ENCODE results near the gene PPEF2.

The PPEF2 gene

GRCh38 chr4:75904076-75904475 lies 1.8 kb upstream of the PPEF2 start:
- TF ChIP-seq, protein P1, sequence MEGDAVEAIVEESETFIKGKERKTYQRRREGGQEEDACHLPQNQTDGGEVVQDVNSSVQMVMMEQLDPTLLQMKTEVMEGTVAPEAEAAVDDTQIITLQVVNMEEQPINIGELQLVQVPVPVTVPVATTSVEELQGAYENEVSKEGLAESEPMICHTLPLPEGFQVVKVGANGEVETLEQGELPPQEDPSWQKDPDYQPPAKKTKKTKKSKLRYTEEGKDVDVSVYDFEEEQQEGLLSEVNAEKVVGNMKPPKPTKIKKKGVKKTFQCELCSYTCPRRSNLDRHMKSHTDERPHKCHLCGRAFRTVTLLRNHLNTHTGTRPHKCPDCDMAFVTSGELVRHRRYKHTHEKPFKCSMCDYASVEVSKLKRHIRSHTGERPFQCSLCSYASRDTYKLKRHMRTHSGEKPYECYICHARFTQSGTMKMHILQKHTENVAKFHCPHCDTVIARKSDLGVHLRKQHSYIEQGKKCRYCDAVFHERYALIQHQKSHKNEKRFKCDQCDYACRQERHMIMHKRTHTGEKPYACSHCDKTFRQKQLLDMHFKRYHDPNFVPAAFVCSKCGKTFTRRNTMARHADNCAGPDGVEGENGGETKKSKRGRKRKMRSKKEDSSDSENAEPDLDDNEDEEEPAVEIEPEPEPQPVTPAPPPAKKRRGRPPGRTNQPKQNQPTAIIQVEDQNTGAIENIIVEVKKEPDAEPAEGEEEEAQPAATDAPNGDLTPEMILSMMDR (conservative IDR thresholded peaks at IDR 0.05; ENCODE audit: low read depth) = no peak
- ChIA-PET POLR2A (ENCODE audit: low non-redundant PET) (no interaction called here), CTCF (interaction anchor here (0.6 kb wide), 1 partner anchor 37 kb away, joined by 3 read pairs; no protein-coding TSS in a partner anchor)
- H3K27ac ChIP-seq = no peak overlapping the region
- DNase-seq (ENCODE audit: low spot score) = no peak

DNA sequence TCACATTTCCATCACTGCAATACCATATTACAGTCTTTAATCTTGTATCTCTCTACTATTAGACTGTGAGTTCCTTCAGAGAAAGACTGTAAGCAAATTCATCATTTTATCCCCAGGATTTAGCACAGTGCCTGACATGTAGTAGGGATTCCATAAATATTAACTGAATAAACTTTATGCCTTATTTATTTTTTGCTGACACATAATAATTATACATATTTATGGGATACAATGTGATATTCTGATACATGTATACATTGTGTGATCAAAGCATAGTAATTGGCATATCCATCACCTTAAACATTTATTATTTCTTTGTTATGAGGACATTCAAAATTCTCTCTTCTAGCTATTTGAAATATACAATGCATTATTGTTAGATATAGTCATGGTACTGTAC lies 3.7 kb downstream of the PPEF2 start:
- DNase-seq (ENCODE audit: low spot score) = no peak
- POLR2A ChIA-PET (ENCODE audit: low non-redundant PET) = no interaction called here
- CTCF ChIA-PET = no interaction called here
- no peak overlapping the region for H3K27ac ChIP-seq
- TF ChIP-seq, protein P1 (conservative IDR thresholded peaks at IDR 0.05; ENCODE audit: low read depth) = no peak

DNA sequence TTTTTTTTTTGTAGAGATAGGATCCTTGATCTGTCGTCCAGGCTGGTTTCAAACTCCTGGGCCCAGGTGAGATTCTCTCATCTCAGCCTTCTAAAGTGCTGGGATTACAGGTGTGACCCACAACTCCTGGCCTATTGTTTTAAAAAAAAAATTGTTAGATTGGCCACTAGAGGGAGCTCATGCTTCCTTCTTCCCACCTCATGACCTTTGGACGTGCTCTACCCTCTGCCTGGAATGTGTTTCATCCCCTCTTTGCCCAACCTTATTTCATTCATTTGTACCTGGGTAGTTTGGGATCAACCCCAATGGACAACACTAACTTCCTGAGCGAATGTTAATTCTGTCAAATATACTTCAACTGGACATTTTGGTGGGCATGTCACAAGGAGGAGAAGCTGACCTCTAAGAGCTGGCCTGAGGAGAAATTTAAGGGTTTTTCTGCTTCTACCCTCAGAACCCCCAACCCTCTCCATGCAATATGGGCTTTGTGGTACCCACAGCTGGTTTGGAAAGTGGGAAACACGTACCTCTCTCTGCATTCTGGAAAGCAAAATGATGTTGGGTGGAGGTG lies 6.4 kb downstream of the PPEF2 start:
- ChIA-PET CTCF (interaction anchor here (0.5 to 0.9 kb wide), 8 partner anchors 9 to 605 kb away, joined by 3 to 6 read pairs (median 3); no protein-coding TSS in a partner anchor), POLR2A (ENCODE audit: low non-redundant PET) (interaction anchor here (0.6 kb wide), 1 partner anchor 108 kb away, joined by 3 read pairs; no protein-coding TSS in a partner anchor)
- DNase-seq (ENCODE audit: low spot score) = peak; percentile 20
- TF ChIP-seq, protein P1 (conservative IDR thresholded peaks at IDR 0.05; ENCODE audit: low read depth) = peak; percentile 72
- H3K27ac ChIP-seq = no peak overlapping the region

GRCh38 chr4:75892508-75892907 lies 9.7 kb downstream of the PPEF2 start:
- H3K27ac ChIP-seq = no peak overlapping the region
- POLR2A ChIA-PET (ENCODE audit: low non-redundant PET) = no interaction called here
- CTCF ChIA-PET = interaction anchor here (0.7 to 1.1 kb wide), 4 partner anchors 8 to 1442 kb away, joined by 3 to 5 read pairs (median 3); no protein-coding TSS in a partner anchor
- peak; percentile 26 for DNase-seq (ENCODE audit: low spot score)
- TF ChIP-seq, protein P1 (conservative IDR thresholded peaks at IDR 0.05; ENCODE audit: low read depth) = no peak

GRCh38 chr4:75891611-75892010 lies 10.6 kb downstream of the PPEF2 start:
- no peak for DNase-seq (ENCODE audit: low spot score)
- POLR2A ChIA-PET (ENCODE audit: low non-redundant PET) = no interaction called here
- CTCF ChIA-PET = no interaction called here
- H3K27ac ChIP-seq = no peak overlapping the region
- TF ChIP-seq, protein P1 (conservative IDR thresholded peaks at IDR 0.05; ENCODE audit: low read depth) = no peak

- TF ChIP-seq, protein P1 (conservative IDR thresholded peaks at IDR 0.05; ENCODE audit: low read depth) = no peak
- no peak overlapping the region for H3K27ac ChIP-seq
- CTCF ChIA-PET = interaction anchor here (0.6 to 0.7 kb wide), 2 partner anchors 231 to 437 kb away, joined by 3 read pairs; no protein-coding TSS in a partner anchor
- POLR2A ChIA-PET (ENCODE audit: low non-redundant PET) = no interaction called here
- no peak for DNase-seq (ENCODE audit: low spot score)
Measured at GRCh38 chr4:75889537-75890199, 12.6 kb downstream of the PPEF2 start.
